HepG2 (cell line): ENCODE data around the gene ARL16. TPM values are rescaled to one million over a fixed set of nuclear protein-coding genes. Genes with fewer than 3 reads are reported as not detected.

Source experiments
- AGO2 ChIP-seq: fragments of 200-400 bp; formaldehyde crosslinking; optimal IDR thresholded peaks from 2 replicates; pipeline ENCODE3; 2017; ENCODE audit warnings: mild to moderate bottlenecking, low read depth, low read length, moderate library complexity
- ARNT2 ChIP-seq: sonication (generic); formaldehyde crosslinking; IDR thresholded peaks from 2 replicates; pipeline ENCODE4 v1.8.0; 2022; ENCODE audit warnings: mild to moderate bottlenecking, low read depth, missing genetic modification reagents, moderate library complexity
- ATAD3A ChIP-seq: sonication (generic); formaldehyde crosslinking; IDR thresholded peaks from 2 replicates; pipeline ENCODE4 v1.4.0; 2020; ENCODE audit warnings: missing genetic modification reagents
- BATF2 ChIP-seq: sonication (generic); formaldehyde crosslinking; IDR thresholded peaks from 2 replicates; pipeline ENCODE4 v1.8.0; 2022; ENCODE audit warnings: mild to moderate bottlenecking, missing genetic modification reagents, moderate library complexity
- BCL3 ChIP-seq: sonication (generic); formaldehyde crosslinking; IDR thresholded peaks from 2 replicates; pipeline ENCODE4 v1.5.1; 2020; ENCODE audit warnings: mild to moderate bottlenecking, missing genetic modification reagents, moderate library complexity
- BRD4 ChIP-seq: sonication (generic); formaldehyde crosslinking; IDR thresholded peaks from 2 replicates; pipeline ENCODE4 v1.4.0; 2020; ENCODE audit warnings: missing genetic modification reagents
- CEBPG ChIP-seq: IDR thresholded peaks from 2 replicates; pipeline ENCODE4 v1.6.1; 2016
- CHD4 ChIP-seq: fragments of 200-600 bp; sonication (generic); IDR thresholded peaks from 2 replicates; pipeline ENCODE4 v1.7.0; 2017; ENCODE audit warnings: mild to moderate bottlenecking, low read length, borderline replicate concordance
- HOXA7 ChIP-seq: sonication (generic); formaldehyde crosslinking; IDR thresholded peaks from 2 replicates; pipeline ENCODE4 v1.8.1; 2022; ENCODE audit warnings: mild to moderate bottlenecking, missing genetic modification reagents, moderate library complexity
- ISL2 ChIP-seq: sonication (generic); formaldehyde crosslinking; IDR thresholded peaks from 2 replicates; pipeline ENCODE4 v1.5.0; 2020; ENCODE audit warnings: missing genetic modification reagents
- MXD1 ChIP-seq: sonication (generic); formaldehyde crosslinking; IDR thresholded peaks from 2 replicates; pipeline ENCODE4 v1.4.0; 2020; ENCODE audit warnings: mild to moderate bottlenecking, missing genetic modification reagents
- NFIB ChIP-seq: sonication (generic); formaldehyde crosslinking; IDR thresholded peaks from 2 replicates; pipeline ENCODE4 v1.9.0; 2021; ENCODE audit warnings: missing genetic modification reagents, mild to moderate bottlenecking, borderline replicate concordance
- NR0B2 ChIP-seq: sonication (generic); formaldehyde crosslinking; IDR thresholded peaks from 2 replicates; pipeline ENCODE4 v1.4.0; 2020; ENCODE audit warnings: mild to moderate bottlenecking, missing genetic modification reagents
- PBX2 ChIP-seq: IDR thresholded peaks from 2 replicates; pipeline ENCODE4 v1.6.1; 2016; ENCODE audit warnings: control low read depth
- RFX5 ChIP-seq: IDR thresholded peaks from 2 replicates; pipeline ENCODE4 v1.6.1; 2011; ENCODE audit warnings: low read depth, low read length, improper control_type of control experiment
- TAF1 ChIP-seq: sonication (generic); formaldehyde crosslinking; IDR thresholded peaks from 2 replicates; pipeline ENCODE4 v1.4.0; 2020; ENCODE audit warnings: missing genetic modification reagents
- ZBTB37 ChIP-seq: sonication (generic); formaldehyde crosslinking; IDR thresholded peaks from 2 replicates; pipeline ENCODE4 v1.4.0; 2020; ENCODE audit warnings: mild to moderate bottlenecking, missing genetic modification reagents
- ZNF234 ChIP-seq: sonication (generic); formaldehyde crosslinking; conservative IDR thresholded peaks from 2 replicates; pipeline ENCODE4 v1.5.1; 2020; ENCODE audit warnings: mild to moderate bottlenecking, missing genetic modification reagents
- ZNF609 ChIP-seq: sonication (generic); formaldehyde crosslinking; IDR thresholded peaks from 2 replicates; pipeline ENCODE4 v1.4.0; 2020; ENCODE audit warnings: mild to moderate bottlenecking, missing genetic modification reagents, borderline replicate concordance
- ZNF878 ChIP-seq: sonication (generic); formaldehyde crosslinking; IDR thresholded peaks from 2 replicates; pipeline ENCODE4 v1.8.1; 2023; ENCODE audit warnings: mild to moderate bottlenecking, missing genetic modification reagents, moderate library complexity
- polyA plus RNA-seq, 8 experiments: library from polyadenylated mRNA; depleted of rRNA in 3 of 8; stranded (reverse) in 7 of 8; unstranded in 1 of 8; fragments of >200 nt; fragmentation: Illumina TruSeq in 4 of 8; extraction: Trizol in 4 of 8; gene quantifications; 2 replicates each; pipeline versions ENCODE4 v1.2.1 to v1.2.3, GENCODE V29; 2011 to 2016; ENCODE audit warnings: low read depth in 4 of 8, missing spikeins in 1 of 8, mixed read lengths in 1 of 8; ENCODE audit not compliant: insufficient read depth in 1 of 8
- total RNA-seq, 5 experiments: library from RNA; depleted of rRNA; stranded (reverse); fragments of >200 nt; fragmentation: Illumina TruSeq; extraction: Trizol; gene quantifications; 2 replicates each; pipeline ENCODE4 v1.2.3, GENCODE V29; 2016; ENCODE audit warnings: low read depth in 1 of 5

Gene ARL16
- total and polyA plus RNA-seq, 2 of the 13 experiments (the other 11 are each of a cell fraction or from before 2014, with no cell fraction given), result 20.8 to 30.8 TPM

GRCh38 chr17:81712468-81713003 is 28.9 kb upstream of the ARL16 start (continued):
- TF ChIP-seq MXD1 (CRISPR knock-in tag) (0 out of 2 replicates have a peak, but pooled peaks have one; percentile 18), RFX5 (no peak), ZNF878 (CRISPR knock-in tag) (no peak), ATAD3A (CRISPR knock-in tag) (no peak), CEBPG (no peak), HOXA7 (CRISPR knock-in tag) (no peak), NR0B2 (CRISPR knock-in tag) (peak; percentile 18; the same call in 1 of the 2 replicates), NFIB (no peak), ZBTB37 (CRISPR knock-in tag) (no peak), TAF1 (CRISPR knock-in tag) (no peak), BCL3 (CRISPR knock-in tag) (no peak), AGO2 (no peak), CHD4 (no peak), PBX2 (CRISPR knock-in tag) (no peak), ARNT2 (CRISPR knock-in tag) (peak; percentile 22), BATF2 (CRISPR knock-in tag) (no peak), BRD4 (CRISPR knock-in tag) (peak; percentile 70), ZNF609 (CRISPR knock-in tag) (no peak), ZNF234 (no peak), ISL2 (CRISPR knock-in tag) (no peak)
